SU-DHL-6 (cell line): Measurements from ENCODE around the gene CCAR1.

Source experiments
- CTCF ChIP-seq: fragments of 200-600 bp; sonication (generic); IDR thresholded peaks from one replicate; pipeline ENCODE4 v1.5.1; 2017; ENCODE audit warnings: antibody characterized with exemption, mild to moderate bottlenecking, low read length, moderate library complexity; ENCODE audit not compliant: insufficient read depth, poor library complexity, severe bottlenecking
- EZH2phosphoT487 ChIP-seq: fragments of 200-600 bp; sonication (generic), shearing (Covaris generic); conservative IDR thresholded peaks from 2 replicates; pipeline ENCODE4 v1.6.1; 2018; ENCODE audit warnings: mild to moderate bottlenecking, antibody characterized with exemption, low read length, moderate library complexity, mixed read lengths

- TF ChIP-seq CTCF (no peak), EZH2phosphoT487 (no peak)
These were observed 75.0 kb downstream of the CCAR1 start for GRCh38 chr10:68795886-68796532.
